ENCODE measurements around the gene HDAC4. TPM values are rescaled to one million over a fixed set of nuclear protein-coding genes. Genes with fewer than 3 reads are reported as not detected.

Gene HDAC4
- total RNA-seq, 1 donor from 2014 or later = 7.8 TPM

DNA sequence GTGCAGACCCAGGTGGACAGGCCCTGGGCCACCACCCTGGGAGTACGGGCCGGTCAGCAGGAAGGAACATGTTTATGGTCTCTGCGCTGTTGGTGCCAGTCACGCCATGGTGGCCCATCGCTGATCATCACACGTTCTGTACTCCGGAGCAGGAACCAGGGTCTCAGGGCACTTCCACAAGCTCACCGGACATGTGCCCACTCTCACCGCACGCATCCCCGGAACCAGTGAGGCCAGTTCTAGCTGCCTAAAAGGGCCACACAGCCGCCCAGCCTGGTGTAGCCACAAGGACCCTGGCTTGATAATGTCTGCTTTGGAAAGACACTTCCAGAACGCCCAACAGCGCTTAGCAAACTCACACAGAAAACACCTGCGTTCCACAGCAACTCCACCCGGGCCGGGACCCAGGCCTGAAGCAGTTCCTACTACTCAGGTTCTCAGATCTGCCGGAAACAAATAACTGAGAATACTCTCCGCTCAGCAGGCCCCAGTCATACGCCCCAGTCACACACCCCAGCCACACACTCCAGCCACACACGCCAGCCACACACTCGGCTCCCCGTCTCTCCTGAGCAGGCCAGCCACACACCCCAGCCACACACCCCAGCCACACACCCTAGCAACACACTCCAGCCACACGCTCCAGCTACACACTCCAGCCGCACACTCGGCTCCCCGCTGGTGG is 123.3 kb downstream of the HDAC4 start:
- H3K4me3 ChIP-seq (ENCODE audit: low read depth, low read length) = no peak overlapping the region
- DNase-seq (ENCODE audit: low read depth) = no peak
- H3K27me3 ChIP-seq (ENCODE audit: control insufficient read depth, insufficient read depth, low read length) = no peaks in the 10 kb centered on the region
- TF ChIP-seq, protein P1, sequence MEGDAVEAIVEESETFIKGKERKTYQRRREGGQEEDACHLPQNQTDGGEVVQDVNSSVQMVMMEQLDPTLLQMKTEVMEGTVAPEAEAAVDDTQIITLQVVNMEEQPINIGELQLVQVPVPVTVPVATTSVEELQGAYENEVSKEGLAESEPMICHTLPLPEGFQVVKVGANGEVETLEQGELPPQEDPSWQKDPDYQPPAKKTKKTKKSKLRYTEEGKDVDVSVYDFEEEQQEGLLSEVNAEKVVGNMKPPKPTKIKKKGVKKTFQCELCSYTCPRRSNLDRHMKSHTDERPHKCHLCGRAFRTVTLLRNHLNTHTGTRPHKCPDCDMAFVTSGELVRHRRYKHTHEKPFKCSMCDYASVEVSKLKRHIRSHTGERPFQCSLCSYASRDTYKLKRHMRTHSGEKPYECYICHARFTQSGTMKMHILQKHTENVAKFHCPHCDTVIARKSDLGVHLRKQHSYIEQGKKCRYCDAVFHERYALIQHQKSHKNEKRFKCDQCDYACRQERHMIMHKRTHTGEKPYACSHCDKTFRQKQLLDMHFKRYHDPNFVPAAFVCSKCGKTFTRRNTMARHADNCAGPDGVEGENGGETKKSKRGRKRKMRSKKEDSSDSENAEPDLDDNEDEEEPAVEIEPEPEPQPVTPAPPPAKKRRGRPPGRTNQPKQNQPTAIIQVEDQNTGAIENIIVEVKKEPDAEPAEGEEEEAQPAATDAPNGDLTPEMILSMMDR (IDR thresholded peaks at IDR 0.05; ENCODE audit: insufficient read depth, low read length, poor library complexity, severe bottlenecking) = no peak
- H3K36me3 ChIP-seq (ENCODE audit: control insufficient read depth, insufficient read depth, low read length) = no peaks in the 10 kb centered on the region

DNA sequence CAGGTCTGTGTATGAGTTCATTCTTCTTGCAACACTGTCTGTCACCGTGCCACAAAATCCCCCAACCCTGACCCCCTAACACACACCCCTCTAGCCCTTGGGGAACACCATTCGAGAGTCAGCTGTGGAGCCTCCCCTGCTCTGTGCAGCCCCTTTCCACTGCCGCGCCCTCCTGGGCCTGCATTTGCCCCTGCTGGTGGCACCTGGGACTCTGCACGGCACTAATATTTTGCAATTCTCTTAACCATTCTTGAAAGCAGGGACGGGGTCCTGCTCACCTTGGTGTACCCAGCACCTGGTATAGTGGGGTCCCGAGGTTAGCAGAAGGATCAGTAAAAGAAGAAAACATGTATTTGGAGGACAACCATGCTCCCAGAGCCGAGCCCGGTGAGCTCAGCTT is 124.0 kb downstream of the HDAC4 start:
- no peaks in the 10 kb centered on the region for H3K27me3 ChIP-seq (ENCODE audit: control insufficient read depth, insufficient read depth, low read length)
- no peak for DNase-seq (ENCODE audit: low read depth)
- TF ChIP-seq, protein P1 (IDR thresholded peaks at IDR 0.05; ENCODE audit: insufficient read depth, low read length, poor library complexity, severe bottlenecking) = no peak

DNA sequence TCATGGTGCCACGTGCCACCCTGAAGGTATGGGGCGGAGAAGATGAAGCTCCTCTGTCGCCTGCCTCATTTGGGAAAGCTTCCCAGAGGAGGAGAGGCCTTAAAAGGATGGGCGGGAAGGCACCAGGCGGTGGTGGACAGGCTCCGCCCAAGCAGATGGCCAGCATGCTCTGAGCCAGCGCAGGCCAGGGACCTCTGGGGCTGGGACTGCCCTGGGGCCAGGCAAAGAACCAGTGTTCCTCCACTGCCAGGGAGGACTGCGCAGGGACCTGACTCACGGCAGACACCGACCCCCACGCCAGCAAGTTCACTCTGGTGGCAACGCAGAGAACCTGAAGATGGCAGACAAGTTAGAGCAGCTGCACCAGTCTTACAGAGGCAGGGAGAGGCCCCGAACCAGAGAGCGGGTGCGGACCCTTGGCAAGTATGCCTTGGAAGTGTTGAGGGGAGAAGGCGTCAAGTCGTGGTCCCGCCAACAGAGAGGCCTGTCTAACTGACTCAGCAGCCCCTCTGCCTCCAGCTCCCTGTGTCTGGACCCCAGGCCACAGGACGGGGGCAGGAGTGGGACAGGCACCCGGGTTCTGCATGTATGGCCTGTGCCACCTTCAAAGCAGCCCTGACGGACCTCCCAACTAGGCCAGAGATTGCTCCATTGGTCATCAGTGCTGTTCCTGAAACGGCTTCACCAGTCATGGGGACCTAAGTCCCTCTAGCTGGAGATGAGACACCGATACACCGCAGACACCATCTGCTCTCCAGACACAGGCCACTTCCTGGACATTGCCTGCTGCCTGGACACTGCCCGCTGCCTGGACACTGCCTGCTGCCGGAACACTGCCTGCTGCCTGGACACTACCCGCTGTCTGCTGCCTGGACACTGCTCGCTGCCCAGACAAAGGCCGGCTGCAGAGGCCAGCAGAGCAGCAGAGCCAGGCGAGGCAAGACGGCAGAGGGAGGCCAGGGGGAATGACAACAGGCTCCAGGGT is 124.7 kb downstream of the HDAC4 start:
- Histone ChIP-seq H3K4me3 (ENCODE audit: low read depth, low read length) (no peak overlapping the region), H3K27me3 (ENCODE audit: control insufficient read depth, insufficient read depth, low read length) (no peaks in the 10 kb centered on the region), H3K36me3 (ENCODE audit: control insufficient read depth, insufficient read depth, low read length) (no peaks in the 10 kb centered on the region)
- TF ChIP-seq, protein P1 (IDR thresholded peaks at IDR 0.05; ENCODE audit: insufficient read depth, low read length, poor library complexity, severe bottlenecking) = no peak
- DNase-seq (ENCODE audit: low read depth) = no peak

More for the DNA sequence above, 124.0 kb downstream of the HDAC4 start:
- H3K36me3 ChIP-seq (ENCODE audit: control insufficient read depth, insufficient read depth, low read length) = no peaks in the 10 kb centered on the region
- H3K4me3 ChIP-seq (ENCODE audit: low read depth, low read length) = no peak overlapping the region

DNA sequence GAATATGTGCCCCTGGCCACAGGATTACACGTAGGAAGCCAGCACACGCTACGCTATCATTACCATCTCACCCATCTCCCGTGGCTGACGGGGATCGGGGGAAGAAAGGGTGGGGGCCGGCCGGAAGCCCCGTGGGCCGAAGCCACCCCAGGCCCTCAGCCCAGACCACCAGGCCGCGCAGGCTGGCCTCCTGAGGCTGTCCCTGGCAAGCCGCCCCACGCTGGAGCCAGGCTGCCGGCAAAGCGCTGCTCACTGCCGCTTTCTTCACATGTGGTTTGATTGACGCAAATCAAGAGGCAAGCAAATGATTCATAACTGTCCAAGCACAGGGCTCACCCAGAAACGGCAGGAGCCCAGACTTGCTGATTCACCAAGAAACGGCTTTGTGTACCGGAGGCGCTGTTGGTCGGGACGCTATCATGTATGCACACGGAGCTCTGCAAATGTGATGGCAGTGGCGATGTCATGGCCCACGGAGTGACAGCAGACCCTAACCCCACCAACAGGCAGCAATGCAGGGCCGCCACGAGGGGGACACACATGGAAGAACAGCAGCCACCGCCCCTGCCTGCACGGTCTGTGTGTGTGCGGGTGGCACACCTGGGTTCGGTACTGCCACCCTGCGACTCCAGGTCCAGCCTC is 125.7 kb downstream of the HDAC4 start:
- DNase-seq (ENCODE audit: low read depth) = peak; percentile 91
- H3K4me3 ChIP-seq (ENCODE audit: low read depth, low read length) = no peak overlapping the region

DNA sequence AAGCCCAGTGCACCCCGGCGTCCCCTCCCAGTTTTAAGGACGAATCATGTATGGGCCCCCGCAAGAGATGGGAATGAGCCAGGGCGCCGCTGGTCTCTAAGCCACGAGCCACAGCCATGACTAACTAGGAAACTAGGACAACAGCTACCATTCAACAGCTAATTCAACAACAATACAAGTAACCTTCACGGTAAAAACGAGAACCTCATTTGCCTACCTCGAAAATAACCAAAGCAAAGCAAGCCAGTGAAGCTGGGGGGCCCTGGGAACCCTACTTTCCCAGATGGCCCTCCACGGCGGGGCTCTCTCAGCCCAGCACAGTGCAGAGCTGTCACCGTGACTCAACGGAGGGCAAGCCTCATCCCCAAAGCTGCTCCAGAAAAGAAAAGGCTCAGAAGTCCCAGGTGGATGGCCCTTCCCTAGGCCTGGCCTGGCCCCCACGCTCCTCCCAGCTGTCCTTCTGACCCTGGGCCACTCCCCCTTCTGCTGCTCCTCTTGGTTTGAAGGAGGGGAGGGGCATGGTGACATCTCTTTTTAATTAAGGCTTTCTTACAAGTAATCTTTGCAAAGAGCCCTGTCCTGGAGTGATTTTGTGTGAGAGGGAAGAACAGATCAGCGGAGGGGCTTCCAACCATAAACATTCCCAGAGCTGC is 126.3 kb downstream of the HDAC4 start:
- no peaks in the 10 kb centered on the region for H3K36me3 ChIP-seq (ENCODE audit: control insufficient read depth, insufficient read depth, low read length)
- no peak overlapping the region for H3K4me3 ChIP-seq (ENCODE audit: low read depth, low read length)
- H3K27me3 ChIP-seq (ENCODE audit: control insufficient read depth, insufficient read depth, low read length) = no peaks in the 10 kb centered on the region
- TF ChIP-seq, protein P1 (IDR thresholded peaks at IDR 0.05; ENCODE audit: insufficient read depth, low read length, poor library complexity, severe bottlenecking) = no peak
- no peak for DNase-seq (ENCODE audit: low read depth)

More for the DNA sequence above, 125.7 kb downstream of the HDAC4 start:
- H3K27me3 ChIP-seq (ENCODE audit: control insufficient read depth, insufficient read depth, low read length) = no peaks in the 10 kb centered on the region
- TF ChIP-seq, protein P1 (IDR thresholded peaks at IDR 0.05; ENCODE audit: insufficient read depth, low read length, poor library complexity, severe bottlenecking) = no peak
- no peaks in the 10 kb centered on the region for H3K36me3 ChIP-seq (ENCODE audit: control insufficient read depth, insufficient read depth, low read length)

All from kidney epithelial cell (primary cell).